IMR-90 (cell line): ENCODE measurements around the gene ERICH3. TPM values are rescaled to one million over a fixed set of nuclear protein-coding genes. Genes with fewer than 3 reads are reported as not detected.

Experiments
- ATAC-seq: fragments of 200-7000 bp; cut with Tn5 transposase; 2 replicates; pipeline ENCODE4 v1.9.1; 2020; ENCODE audit warnings: low read depth, mild to moderate bottlenecking, moderate library complexity
- BruUV-seq: library from RNA; stranded (reverse); fragments of 400-500 nt; replicated peaks from 2 replicates; lab custom pipeline; 2021; lab: Mats Ljungman, UMichigan
- CTCF ChIA-PET: fragments of 300-600 bp; formaldehyde crosslinking; extraction: SDS; loops from one replicate; lab custom pipeline; 2021; ENCODE audit warnings: antibody characterized with exemption; lab: Yijun Ruan, JAX
- POLR2A ChIA-PET: fragments of 300-600 bp; sonication (Branson Sonifier 250); formaldehyde crosslinking; loops from one replicate; lab custom pipeline; 2022; ENCODE audit warnings: antibody characterized with exemption; ENCODE audit not compliant: unreplicated experiment; lab: Charles Lee
- DNase-seq: peaks from one replicate; pipeline ENCODE4 v3.0.0; 2013
- H2AFZ ChIP-seq: replicated peaks from 2 replicates; pipeline ENCODE3; 2013; ENCODE audit warnings: low read length, mild to moderate bottlenecking; ENCODE audit not compliant: poor library complexity
- H2AK5ac ChIP-seq: 2 replicates; pipeline ENCODE4 v1.6.1; 2013; ENCODE audit warnings: low read depth, low read length, inconsistent platforms
- H2AK9ac ChIP-seq: replicated peaks from 2 replicates; pipeline ENCODE3; 2013; ENCODE audit warnings: mild to moderate bottlenecking, low read depth, low read length, moderate library complexity; ENCODE audit not compliant: poor library complexity
- H2BK120ac ChIP-seq: 2 replicates; pipeline ENCODE4 v1.6.1; 2013; ENCODE audit warnings: low read depth, low read length, inconsistent platforms
- H2BK15ac ChIP-seq: 3 replicates; pipeline ENCODE4 v1.6.1; 2013; ENCODE audit warnings: low read depth, low read length, inconsistent platforms
- H2BK20ac ChIP-seq: 2 replicates; pipeline ENCODE4 v1.6.1; 2013; ENCODE audit warnings: low read depth, mild to moderate bottlenecking, inconsistent platforms, low read length, moderate library complexity
- H2BK5ac ChIP-seq: 2 replicates; pipeline ENCODE4 v1.6.1; 2013; ENCODE audit warnings: mild to moderate bottlenecking, low read depth, low read length, inconsistent platforms; ENCODE audit not compliant: poor library complexity, severe bottlenecking
- H3K14ac ChIP-seq: replicated peaks from 2 replicates; pipeline ENCODE4 v1.6.1; 2013; ENCODE audit warnings: low read depth, low read length, inconsistent platforms
- H3K18ac ChIP-seq: 2 replicates; pipeline ENCODE4 v1.6.1; 2013; ENCODE audit warnings: low read depth, low read length, control low read depth
- H3K23ac ChIP-seq: 2 replicates; pipeline ENCODE4 v1.6.1; 2013; ENCODE audit warnings: low read depth, low read length, inconsistent platforms
- H3K27ac ChIP-seq: 2 replicates; pipeline ENCODE4 v1.5.1; 2013; ENCODE audit warnings: mild to moderate bottlenecking, control low read depth, low read length; ENCODE audit not compliant: insufficient read depth
- H3K27me3 ChIP-seq: 2 replicates; pipeline ENCODE4 v1.6.1; 2013; ENCODE audit warnings: low read length; ENCODE audit not compliant: control insufficient read depth, insufficient read depth
- H3K36me3 ChIP-seq: 2 replicates; pipeline ENCODE4 v1.6.1; 2013; ENCODE audit warnings: low read length, mixed read lengths; ENCODE audit not compliant: control insufficient read depth, insufficient read depth
- H3K4ac ChIP-seq: 2 replicates; pipeline ENCODE4 v1.6.1; 2013; ENCODE audit warnings: low read depth, low read length, inconsistent platforms
- H3K4me1 ChIP-seq: 2 replicates; pipeline ENCODE4 v1.6.1; 2013; ENCODE audit warnings: low read length, mixed read lengths; ENCODE audit not compliant: control insufficient read depth, insufficient read depth
- H3K4me2 ChIP-seq: 2 replicates; pipeline ENCODE4 v1.6.1; 2013; ENCODE audit warnings: low read depth, mild to moderate bottlenecking, control low read depth, low read length, moderate library complexity
- H3K4me3 ChIP-seq: 2 replicates; pipeline ENCODE4 v1.5.1; 2013; ENCODE audit warnings: low read depth, mild to moderate bottlenecking, control low read depth, low read length, moderate library complexity; ENCODE audit not compliant: insufficient read depth
- H3K56ac ChIP-seq: 2 replicates; pipeline ENCODE4 v1.6.1; 2013; ENCODE audit warnings: low read length, inconsistent platforms; ENCODE audit not compliant: insufficient read depth; ENCODE audit errors: extremely low read depth
- H3K79me1 ChIP-seq, 2 experiments: 2 replicates each; pipeline ENCODE4 v1.6.1; 2013; ENCODE audit warnings: low read length in 2 of 2, inconsistent platforms in 1 of 2, low read depth in 1 of 2
- H3K9ac ChIP-seq: 2 replicates; pipeline ENCODE4 v1.6.1; 2013; ENCODE audit warnings: low read depth, low read length, control low read depth
- H3K9me1 ChIP-seq: 2 replicates; pipeline ENCODE4 v1.6.1; 2013; ENCODE audit warnings: low read length, inconsistent platforms; ENCODE audit not compliant: insufficient read depth
- H3K9me3 ChIP-seq: 2 replicates; pipeline ENCODE4 v1.6.1; 2013; ENCODE audit warnings: low read length; ENCODE audit not compliant: control insufficient read depth, insufficient read depth
- H4K20me1 ChIP-seq: 2 replicates; pipeline ENCODE4 v1.6.1; 2013; ENCODE audit warnings: low read length, inconsistent platforms; ENCODE audit not compliant: insufficient read depth
- H4K5ac ChIP-seq: 2 replicates; pipeline ENCODE4 v1.6.1; 2013; ENCODE audit warnings: mild to moderate bottlenecking, low read depth, low read length, control low read depth
- H4K8ac ChIP-seq, 2 experiments: 2 replicates each; pipeline ENCODE4 v1.6.1; 2013; ENCODE audit warnings: low read depth in 2 of 2, low read length in 2 of 2, control low read depth in 1 of 2, inconsistent platforms in 1 of 2
- H4K91ac ChIP-seq: 2 replicates; pipeline ENCODE4 v1.6.1; 2013; ENCODE audit warnings: low read depth, low read length, inconsistent platforms; ENCODE audit not compliant: insufficient read depth
- BHLHE40 ChIP-seq: fragments of 150-350 bp; IDR thresholded peaks from 2 replicates; pipeline ENCODE4 v1.6.1; 2016; ENCODE audit warnings: mild to moderate bottlenecking, low read depth, low read length
- CEBPB ChIP-seq: IDR thresholded peaks from 2 replicates; pipeline ENCODE4 v1.6.1; 2012; ENCODE audit warnings: low read depth, low read length, improper control_type of control experiment
- ELK1 ChIP-seq: fragments of 150-350 bp; IDR thresholded peaks from 2 replicates; pipeline ENCODE4 v1.6.1; 2016; ENCODE audit warnings: low read depth, mild to moderate bottlenecking, low read length, moderate library complexity, borderline replicate concordance
- FOS ChIP-seq: fragments of 150-350 bp; IDR thresholded peaks from 2 replicates; pipeline ENCODE4 v1.6.1; 2016; ENCODE audit warnings: low read depth, low read length
- MAFK ChIP-seq: IDR thresholded peaks from 2 replicates; pipeline ENCODE4 v1.6.1; 2012; ENCODE audit warnings: low read depth, low read length, improper control_type of control experiment
- MAZ ChIP-seq: IDR thresholded peaks from 2 replicates; pipeline ENCODE4 v1.6.1; 2012; ENCODE audit warnings: low read depth, mild to moderate bottlenecking, low read length, improper control_type of control experiment, moderate library complexity, borderline replicate concordance
- NFE2L2 ChIP-seq: fragments of 150-350 bp; IDR thresholded peaks from 2 replicates; pipeline ENCODE4 v1.6.1; 2016; ENCODE audit warnings: low read depth, mild to moderate bottlenecking, low read length
- POLR2A ChIP-seq: IDR thresholded peaks from 2 replicates; pipeline ENCODE4 v1.6.1; 2012; ENCODE audit warnings: mild to moderate bottlenecking, low read depth, low read length
- RAD21 ChIP-seq: IDR thresholded peaks from 2 replicates; pipeline ENCODE4 v1.6.1; 2012; ENCODE audit warnings: low read length, improper control_type of control experiment
- RCOR1 ChIP-seq: IDR thresholded peaks from 2 replicates; pipeline ENCODE4 v1.6.1; 2012; ENCODE audit warnings: mild to moderate bottlenecking, low read length, improper control_type of control experiment; ENCODE audit not compliant: insufficient replicate concordance
- RFX5 ChIP-seq: IDR thresholded peaks from 2 replicates; pipeline ENCODE4 v1.8.0; 2012; ENCODE audit warnings: low read depth, mild to moderate bottlenecking, low read length, moderate library complexity
- SMC3 ChIP-seq: fragments of 150-350 bp; IDR thresholded peaks from 2 replicates; pipeline ENCODE4 v1.6.1; 2016; ENCODE audit warnings: low read depth, mild to moderate bottlenecking, antibody characterized with exemption, low read length, moderate library complexity
- USF2 ChIP-seq: fragments of 150-350 bp; IDR thresholded peaks from 2 replicates; pipeline ENCODE4 v1.6.1; 2017; ENCODE audit warnings: mild to moderate bottlenecking, antibody characterized with exemption, low read length, low read depth
- WGBS, 2 experiments: methylation state at CpG; one replicate each; pipeline versions ENCODE4 v1.1.5 to v1.1.7; 2013; ENCODE audit warnings: missing lambda C conversion rate in 2 of 2; ENCODE audit not compliant: insufficient read length in 1 of 2; ENCODE audit errors: extremely low coverage in 2 of 2; 5-methylcytosine and 5-hydroxymethylcytosine counted together
- dilution Hi-C: fragments of 300-500 bp; cut with HindIII; formaldehyde crosslinking; loops from one replicate; pipeline ENCODE4 v1.14.3; 2018; ENCODE audit warnings: low sequenced_read_pairs; ENCODE audit not compliant: unreplicated experiment
- in situ Hi-C: fragments of 300-500 bp; cut with MboI; formaldehyde crosslinking; loops from 3 replicates; pipeline ENCODE4 v1.14.3; 2019; ENCODE audit warnings: low sequenced_read_pairs, inconsistent platforms, mixed read lengths
- intact Hi-C: fragments of 100-400 bp; cut with micrococcal nuclease; formaldehyde crosslinking; loops from 2 replicates; pipeline ENCODE4 v1.10.0; 2022
- polyA plus RNA-seq, 3 experiments: library from polyadenylated mRNA; depleted of rRNA; stranded (reverse); fragments of >200 nt; gene quantifications; 2 replicates each; pipeline ENCODE4 v1.2.3, GENCODE V29; 2012; ENCODE audit warnings: low replicate concordance in 1 of 3
- total RNA-seq: library from RNA; depleted of rRNA; stranded (reverse); fragments of >200 nt; gene quantifications from 2 replicates; pipeline ENCODE4 v1.2.3, GENCODE V29; 2012
- TF ChIP-seq, protein P1 (sequence below): conservative IDR thresholded peaks from 2 replicates; pipeline ENCODE4 v1.5.1; 2012; ENCODE audit warnings: mild to moderate bottlenecking, low read depth, low read length, improper control_type of control experiment

The ERICH3 gene
- total and polyA plus RNA-seq, 2 of the 4 experiments (the other 2 are of a cell fraction): not detected

DNA sequence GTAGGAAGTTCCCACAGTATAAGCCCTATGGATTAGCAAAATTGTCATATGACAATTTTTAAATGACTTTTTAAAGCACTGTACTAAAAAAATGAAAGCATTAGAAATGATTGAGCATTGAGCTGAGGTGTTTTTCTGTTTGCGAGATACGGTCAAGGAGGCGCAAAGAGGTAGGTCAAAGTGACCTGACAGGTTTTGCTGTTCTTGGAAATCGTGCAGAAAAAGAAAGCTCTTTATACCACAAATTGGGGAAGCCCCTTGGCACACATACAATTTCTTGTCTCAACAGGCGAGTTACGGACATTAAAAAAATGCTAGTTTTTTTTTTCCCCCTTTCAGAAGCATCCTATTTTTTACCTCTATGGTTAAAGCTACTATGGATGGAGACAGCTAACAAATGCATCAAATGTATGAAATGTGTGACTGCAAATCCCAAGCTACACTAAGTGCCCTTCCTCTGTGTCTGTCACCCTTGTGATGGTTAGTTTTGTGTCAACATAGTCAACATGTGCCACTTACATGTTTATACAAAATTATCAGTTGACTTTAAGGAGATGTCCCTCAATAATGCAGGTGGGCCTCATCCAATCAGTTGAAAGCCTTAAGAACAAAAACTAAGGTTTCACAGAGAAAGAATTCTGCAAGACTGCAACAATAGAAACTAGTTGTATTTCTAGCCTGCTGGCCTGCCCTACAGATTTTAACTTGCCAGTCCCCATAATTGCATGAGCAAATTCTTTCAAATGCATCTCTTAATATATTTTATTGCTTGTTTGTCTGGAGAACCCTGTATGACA lies 30.0 kb upstream of the ERICH3 start:
- WGBS, 2 experiments: 100% methylated on average over 2 of the region's 6 CpGs; no CpG with 5 or more reads in 1 of the 2 experiments
- Histone ChIP-seq H3K9ac (no peak overlapping the region), H3K18ac (no peak overlapping the region), H4K8ac (no peak overlapping the region), H4K20me1 (no peaks in the 10 kb centered on the region), H2BK15ac (no peak overlapping the region), H2BK120ac (no peak overlapping the region), H3K56ac (no peak overlapping the region), H2AK5ac (no peak overlapping the region), H3K9me1 (no peaks in the 10 kb centered on the region), H3K36me3 (peaks cover 3% of the 10 kb centered on the region; the same call in 1 of the 2 replicates), H3K4ac (no peak overlapping the region), H3K4me1 (no peaks in the 10 kb centered on the region), H3K27ac (no peak overlapping the region), H3K4me3 (no peak overlapping the region), H2BK20ac (no peak overlapping the region), H3K4me2 (no peak overlapping the region), H3K27me3 (no peaks in the 10 kb centered on the region), H2AK9ac (no peak overlapping the region), H3K23ac (no peak overlapping the region), H3K9me3 (no peaks in the 10 kb centered on the region), H2BK5ac (no peak overlapping the region), H4K91ac (no peak overlapping the region), H3K79me1 (no peaks in the 10 kb centered on the region), H4K5ac (no peak overlapping the region), H2AFZ (no peak overlapping the region), H3K14ac (no peak overlapping the region)
- dilution Hi-C loops: no loop called here
- ATAC-seq: no peak
- intact Hi-C loops: no loop called here
- TF ChIP-seq USF2 (no peak), RFX5 (no peak), NFE2L2 (no peak), MAFK (no peak), POLR2A (no peak), FOS (no peak), MAZ (no peak), SMC3 (no peak), RCOR1 (no peak), CEBPB (no peak), BHLHE40 (no peak), ELK1 (no peak), RAD21 (no peak)
- TF ChIP-seq, protein P1, sequence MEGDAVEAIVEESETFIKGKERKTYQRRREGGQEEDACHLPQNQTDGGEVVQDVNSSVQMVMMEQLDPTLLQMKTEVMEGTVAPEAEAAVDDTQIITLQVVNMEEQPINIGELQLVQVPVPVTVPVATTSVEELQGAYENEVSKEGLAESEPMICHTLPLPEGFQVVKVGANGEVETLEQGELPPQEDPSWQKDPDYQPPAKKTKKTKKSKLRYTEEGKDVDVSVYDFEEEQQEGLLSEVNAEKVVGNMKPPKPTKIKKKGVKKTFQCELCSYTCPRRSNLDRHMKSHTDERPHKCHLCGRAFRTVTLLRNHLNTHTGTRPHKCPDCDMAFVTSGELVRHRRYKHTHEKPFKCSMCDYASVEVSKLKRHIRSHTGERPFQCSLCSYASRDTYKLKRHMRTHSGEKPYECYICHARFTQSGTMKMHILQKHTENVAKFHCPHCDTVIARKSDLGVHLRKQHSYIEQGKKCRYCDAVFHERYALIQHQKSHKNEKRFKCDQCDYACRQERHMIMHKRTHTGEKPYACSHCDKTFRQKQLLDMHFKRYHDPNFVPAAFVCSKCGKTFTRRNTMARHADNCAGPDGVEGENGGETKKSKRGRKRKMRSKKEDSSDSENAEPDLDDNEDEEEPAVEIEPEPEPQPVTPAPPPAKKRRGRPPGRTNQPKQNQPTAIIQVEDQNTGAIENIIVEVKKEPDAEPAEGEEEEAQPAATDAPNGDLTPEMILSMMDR: no peak
- no peak for DNase-seq
- ChIA-PET POLR2A (no interaction called here), CTCF (interaction anchor here (1.1 kb wide), 1 partner anchor 13 kb away, joined by 3 read pairs; no protein-coding TSS in a partner anchor)
- in situ Hi-C loops: no loop called here
- BruUV-seq: no TSS peak
